ENCODE measurements around the gene SHBG.

DNA sequence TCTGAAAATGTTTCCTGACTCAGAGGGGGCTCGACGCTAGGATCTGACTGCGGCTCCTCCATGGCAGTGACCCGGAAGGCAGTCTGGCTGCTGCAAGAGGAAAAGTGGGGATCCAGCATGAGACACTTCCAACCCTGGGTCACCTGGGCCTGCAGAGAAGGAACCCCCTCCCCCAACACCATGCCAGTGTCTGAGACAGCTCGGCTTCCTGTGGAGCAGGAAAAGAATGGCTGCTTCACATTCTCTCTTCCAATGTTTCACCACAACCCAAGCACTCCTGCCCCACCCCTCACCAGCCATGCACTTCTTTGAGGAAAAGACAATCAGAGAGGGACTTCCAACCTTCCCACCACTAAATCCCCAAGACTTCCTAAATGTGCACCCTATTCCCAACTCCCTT is 46.6 kb downstream of the SHBG start:
- TF ChIP-seq TAF1 (IDR thresholded peaks at IDR 0.05; ENCODE audit: low read depth) (no peak), MAX (IDR thresholded peaks at IDR 0.05) (no peak)

All from Ishikawa (cell line).